Stimulated activated CD4-positive, alpha-beta T cell treated with anti-CD3 and anti-CD28 coated beads, Interleukin-1b, Interleukin-23, amount 100 ng/mL, for 48 hours (primary cell): Measurements from ENCODE around the gene RAC2.

ENCODE experiments used
- DNase-seq: peaks from one replicate; pipeline ENCODE4 v3.0.0-alpha.2; 2020

RAC2 gene

GRCh38 chr22:37215890-37216289, 28.2 kb downstream of the RAC2 start:
- no peak for DNase-seq

GRCh38 chr22:37214731-37215030, 29.4 kb downstream of the RAC2 start:
- DNase-seq = peak; percentile 1

- peak; percentile 0 for DNase-seq
These were observed 29.9 kb downstream of the RAC2 start for GRCh38 chr22:37213941-37214730.

GRCh38 chr22:37213218-37213855, 30.7 kb downstream of the RAC2 start:
- DNase-seq = peak; percentile 0

- peak; percentile 1 for DNase-seq
These were observed 31.7 kb downstream of the RAC2 start, which contains the start of gene SSTR3 for GRCh38 chr22:37212174-37212906. Gene SSTR3 (minus strand): TSS chr22:37212477. CDS start chr22:37207803, 4,674 bp downstream.

- peak; percentile 1 for DNase-seq
These were observed 32.2 kb downstream of the RAC2 start for GRCh38 chr22:37211866-37212173.

- DNase-seq = peak; percentile 0
These were observed 32.8 kb downstream of the RAC2 start for GRCh38 chr22:37211075-37211865.

- DNase-seq = peak; percentile 1
These were observed 33.8 kb downstream of the RAC2 start for GRCh38 chr22:37210041-37210803.

GRCh38 chr22:37209140-37209845, 34.8 kb downstream of the RAC2 start:
- DNase-seq = peak; percentile 1

GRCh38 chr22:37208401-37209139, 35.5 kb downstream of the RAC2 start:
- DNase-seq = peak; percentile 1

- DNase-seq = peak; percentile 1
These were observed 36.1 kb downstream of the RAC2 start for GRCh38 chr22:37207981-37208380.

- DNase-seq = peak; percentile 0
These were observed 36.9 kb downstream of the RAC2 start for GRCh38 chr22:37206841-37207821.

GRCh38 chr22:37206118-37206840, 37.8 kb downstream of the RAC2 start:
- DNase-seq = no peak

GRCh38 chr22:37205046-37205445, 39.0 kb downstream of the RAC2 start:
- DNase-seq = peak; percentile 1

GRCh38 chr22:37204045-37204655, 39.9 kb downstream of the RAC2 start:
- DNase-seq = no peak

- DNase-seq = peak; percentile 1
These were observed 40.6 kb downstream of the RAC2 start for GRCh38 chr22:37203354-37204044.

GRCh38 chr22:37202716-37203115, 41.4 kb downstream of the RAC2 start:
- DNase-seq = peak; percentile 1
